MCF 10A (cell line): ENCODE data around the gene BCAS3. TPM values are rescaled to one million over a fixed set of nuclear protein-coding genes. Genes with fewer than 3 reads are reported as not detected.
"Not testable (repeated sequence)": the region's sequence is repeated elsewhere in the genome, so short reads cannot be mapped to it uniquely, and the experiment has no call there.

Experiments
- BruUV-seq: library from RNA; stranded (reverse); fragments of 400-500 nt; replicated peaks from 2 replicates; lab custom pipeline; 2021; lab: Mats Ljungman, UMichigan
- CTCF ChIA-PET: fragments of 300-600 bp; sonication (Branson Sonifier 250); formaldehyde crosslinking; extraction: SDS; loops from one replicate; lab custom pipeline; 2021; ENCODE audit warnings: antibody characterized with exemption, inconsistent platforms; lab: Yijun Ruan, JAX
- POLR2A ChIA-PET: fragments of 300-600, 350-650 bp; sonication (Branson Sonifier 250); formaldehyde crosslinking; extraction: SDS; loops from one replicate; lab custom pipeline; 2020; ENCODE audit warnings: antibody characterized with exemption, inconsistent platforms; lab: Yijun Ruan, JAX
- DNase-seq: peaks from one replicate; pipeline ENCODE4 v3.0.0-alpha.2; 2018; ENCODE audit not compliant: unreplicated experiment
- H3K27ac Mint-ChIP-seq: one replicate; pipeline ENCODE4 v1.8.0; 2022; ENCODE audit warnings: mild to moderate bottlenecking, low read depth, mixed read lengths; ENCODE audit not compliant: unreplicated experiment
- H3K27me3 Mint-ChIP-seq: one replicate; pipeline ENCODE4 v1.8.0; 2022; ENCODE audit warnings: mixed read lengths; ENCODE audit not compliant: insufficient read depth, unreplicated experiment
- H3K36me3 Mint-ChIP-seq: one replicate; pipeline ENCODE4 v1.8.0; 2022; ENCODE audit warnings: mild to moderate bottlenecking, moderate library complexity, mixed read lengths; ENCODE audit not compliant: insufficient read depth, unreplicated experiment
- H3K4me1 Mint-ChIP-seq: one replicate; pipeline ENCODE4 v1.8.0; 2022; ENCODE audit warnings: mixed read lengths; ENCODE audit not compliant: insufficient read depth, unreplicated experiment
- H3K4me3 Mint-ChIP-seq: one replicate; pipeline ENCODE4 v1.8.0; 2022; ENCODE audit warnings: mild to moderate bottlenecking, moderate library complexity, mixed read lengths; ENCODE audit not compliant: unreplicated experiment
- H3K9me3 Mint-ChIP-seq: one replicate; pipeline ENCODE4 v1.8.0; 2022; ENCODE audit warnings: mixed read lengths; ENCODE audit not compliant: unreplicated experiment
- intact Hi-C: fragments of 100-400 bp; cut with micrococcal nuclease; formaldehyde crosslinking; loops from 2 replicates; pipeline ENCODE4 v1.14.1; 2022
- total RNA-seq: library from RNA; stranded (reverse); gene quantifications from 2 replicates; pipeline ENCODE4 v1.2.3, GENCODE V29; 2022
- TF ChIP-seq, protein P1 (sequence below): fragments of 200-600 bp; IDR thresholded peaks from one replicate; pipeline ENCODE4 v1.8.0; 2022; ENCODE audit warnings: antibody characterized with exemption, mild to moderate bottlenecking; ENCODE audit not compliant: unreplicated experiment

The BCAS3 gene
- total RNA-seq, 1 experiment from 2014 or later = 14.6 TPM

- POLR2A ChIA-PET = no interaction called here
- Mint-ChIP-seq H3K4me1 (no peaks in the 10 kb centered on the region), H3K27ac (no peak overlapping the region), H3K36me3 (no peaks in the 10 kb centered on the region), H3K9me3 (peaks cover 8% of the 10 kb centered on the region), H3K27me3 (no peaks in the 10 kb centered on the region), H3K4me3 (no peak overlapping the region)
- no TSS peak for BruUV-seq
- CTCF ChIA-PET = no interaction called here
- TF ChIP-seq, protein P1, sequence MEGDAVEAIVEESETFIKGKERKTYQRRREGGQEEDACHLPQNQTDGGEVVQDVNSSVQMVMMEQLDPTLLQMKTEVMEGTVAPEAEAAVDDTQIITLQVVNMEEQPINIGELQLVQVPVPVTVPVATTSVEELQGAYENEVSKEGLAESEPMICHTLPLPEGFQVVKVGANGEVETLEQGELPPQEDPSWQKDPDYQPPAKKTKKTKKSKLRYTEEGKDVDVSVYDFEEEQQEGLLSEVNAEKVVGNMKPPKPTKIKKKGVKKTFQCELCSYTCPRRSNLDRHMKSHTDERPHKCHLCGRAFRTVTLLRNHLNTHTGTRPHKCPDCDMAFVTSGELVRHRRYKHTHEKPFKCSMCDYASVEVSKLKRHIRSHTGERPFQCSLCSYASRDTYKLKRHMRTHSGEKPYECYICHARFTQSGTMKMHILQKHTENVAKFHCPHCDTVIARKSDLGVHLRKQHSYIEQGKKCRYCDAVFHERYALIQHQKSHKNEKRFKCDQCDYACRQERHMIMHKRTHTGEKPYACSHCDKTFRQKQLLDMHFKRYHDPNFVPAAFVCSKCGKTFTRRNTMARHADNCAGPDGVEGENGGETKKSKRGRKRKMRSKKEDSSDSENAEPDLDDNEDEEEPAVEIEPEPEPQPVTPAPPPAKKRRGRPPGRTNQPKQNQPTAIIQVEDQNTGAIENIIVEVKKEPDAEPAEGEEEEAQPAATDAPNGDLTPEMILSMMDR = no peak
- no peak for DNase-seq
- intact Hi-C loops = no loop called here
These were observed 73.0 kb downstream of the BCAS3 start for GRCh38 chr17:60750640-60751039.

DNA sequence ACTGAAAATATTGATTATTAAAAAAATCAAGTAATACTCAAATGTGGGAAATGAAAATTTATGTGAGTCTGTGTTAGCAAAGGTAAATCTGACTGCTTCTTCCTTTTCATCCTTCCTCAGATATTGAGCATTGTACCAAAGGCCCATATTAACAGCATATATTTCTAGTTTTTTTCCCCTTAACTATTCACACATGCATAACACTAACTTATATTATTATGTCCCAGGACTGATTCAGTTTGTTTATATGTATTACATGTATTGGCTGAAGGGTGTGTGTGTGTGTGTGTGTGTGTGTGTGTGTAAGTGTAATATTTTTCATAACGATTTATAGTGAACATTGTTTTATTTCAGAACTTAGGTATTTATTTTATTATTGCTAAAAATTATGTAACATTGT, 74.2 kb downstream of the BCAS3 start:
- Mint-ChIP-seq H3K36me3 (no peaks in the 10 kb centered on the region), H3K4me3 (no peak overlapping the region), H3K4me1 (no peaks in the 10 kb centered on the region), H3K27me3 (no peaks in the 10 kb centered on the region), H3K27ac (no peak overlapping the region), H3K9me3 (peaks cover 8% of the 10 kb centered on the region)
- no TSS peak for BruUV-seq
- intact Hi-C loops = no loop called here
- TF ChIP-seq, protein P1 = no peak
- no peak for DNase-seq
- ChIA-PET CTCF (no interaction called here), POLR2A (no interaction called here)

- no peak overlapping the region for H3K27ac Mint-ChIP-seq
- DNase-seq = no peak
- H3K9me3 Mint-ChIP-seq = peaks cover 8% of the 10 kb centered on the region
- H3K4me1 Mint-ChIP-seq = no peaks in the 10 kb centered on the region
- BruUV-seq = no TSS peak
- TF ChIP-seq, protein P1 = no peak
- ChIA-PET CTCF (no interaction called here), POLR2A (no interaction called here)
- no peaks in the 10 kb centered on the region for H3K27me3 Mint-ChIP-seq
- H3K36me3 Mint-ChIP-seq = no peaks in the 10 kb centered on the region
- intact Hi-C loops = no loop called here
- H3K4me3 Mint-ChIP-seq = no peak overlapping the region
These were observed 75.4 kb downstream of the BCAS3 start for GRCh38 chr17:60752873-60753577.

DNA sequence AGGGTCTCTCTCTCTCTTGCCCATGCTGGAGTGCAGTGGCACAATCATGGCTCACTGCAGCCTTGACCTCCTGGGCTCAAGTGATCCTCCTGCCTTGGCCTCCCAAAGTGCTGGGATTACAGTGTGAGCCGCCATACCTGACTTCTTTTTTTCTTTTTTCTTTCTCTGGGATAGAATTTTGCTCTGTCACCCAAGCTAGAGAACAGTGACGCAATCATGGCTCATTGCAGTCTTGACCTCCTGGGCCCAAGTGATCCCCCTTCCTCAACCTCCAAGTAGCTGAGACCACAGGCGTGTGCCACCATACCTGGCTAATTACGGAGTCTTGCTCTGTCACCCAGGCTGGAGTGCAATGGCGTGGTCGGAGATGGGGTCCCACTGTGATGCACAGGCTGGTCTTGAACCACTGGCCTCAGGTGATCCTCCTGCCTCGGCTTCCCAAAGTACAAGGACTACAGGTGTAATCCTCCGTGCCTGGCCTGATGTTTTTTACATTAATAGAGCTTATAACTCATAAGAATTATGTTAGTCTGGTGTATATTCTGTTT, 76.5 kb downstream of the BCAS3 start:
- CTCF ChIA-PET = no interaction called here
- H3K36me3 Mint-ChIP-seq = no peaks in the 10 kb centered on the region
- peaks cover 8% of the 10 kb centered on the region for H3K9me3 Mint-ChIP-seq
- no peak overlapping the region for H3K27ac Mint-ChIP-seq
- intact Hi-C loops = no loop called here
- BruUV-seq = no TSS peak
- no peaks in the 10 kb centered on the region for H3K27me3 Mint-ChIP-seq
- no peak overlapping the region for H3K4me3 Mint-ChIP-seq
- DNase-seq = no peak
- TF ChIP-seq, protein P1 = no peak
- H3K4me1 Mint-ChIP-seq = no peaks in the 10 kb centered on the region
- POLR2A ChIA-PET = no interaction called here

GRCh38 chr17:60756798-60757197, 79.1 kb downstream of the BCAS3 start:
- H3K36me3 Mint-ChIP-seq, H3K27me3 Mint-ChIP-seq, POLR2A ChIA-PET, BruUV-seq, H3K4me1 Mint-ChIP-seq, intact Hi-C loops, H3K27ac Mint-ChIP-seq, DNase-seq, H3K9me3 Mint-ChIP-seq, H3K4me3 Mint-ChIP-seq: not testable (repeated sequence)
- CTCF ChIA-PET = interaction anchor here (0.8 kb wide), 1 partner anchor 11 kb away, joined by 3 read pairs; no protein-coding TSS in a partner anchor
